HepG2 (cell line): ENCODE measurements around the gene MGMT. TPM values are rescaled to one million over a fixed set of nuclear protein-coding genes. Genes with fewer than 3 reads are reported as not detected.

ENCODE experiments used
- ATAC-seq: fragments of 200-7000 bp; cut with Tn5 transposase; 3 replicates; pipeline ENCODE4 v1.9.1; 2020; ENCODE audit warnings: mild to moderate bottlenecking, moderate library complexity
- BruUV-seq: library from RNA; stranded (reverse); fragments of 400-500 nt; replicated peaks from 2 replicates; lab custom pipeline; 2021; lab: Mats Ljungman, UMichigan
- CTCF ChIA-PET: fragments of 300-600 bp; formaldehyde crosslinking; extraction: SDS; loops from one replicate; lab custom pipeline; 2021; ENCODE audit warnings: low total read pairs, inconsistent platforms, low intra/inter-chr PET ratio; lab: Yijun Ruan, JAX
- POLR2A ChIA-PET: fragments of 350-600 bp; sonication (Branson Sonifier 250); formaldehyde crosslinking; loops from one replicate; lab custom pipeline; 2020; ENCODE audit warnings: antibody characterized with exemption, inconsistent platforms; lab: Yijun Ruan, JAX
- DNase-seq: peaks from one replicate; pipeline ENCODE4 v3.0.0-alpha.2; 2015; ENCODE audit warnings: low spot score
- FAIRE-seq: peaks from 3 replicates; lab custom pipeline; 2011; peaks lifted over from hg19 to GRCh38; lab: Jason Lieb, UNC
- H2AFZ ChIP-seq: one replicate; pipeline ENCODE4 v1.6.1; 2011; ENCODE audit warnings: low read length, inconsistent platforms
- H3K27ac ChIP-seq: fragments of 300-600 bp; 3 replicates; pipeline ENCODE4 v1.8.0; 2011; ENCODE audit warnings: mixed run types, mild to moderate bottlenecking, mixed read lengths, low read length, inconsistent platforms; ENCODE audit not compliant: insufficient read depth; ENCODE audit errors: extremely low read length
- H3K27me3 ChIP-seq, 2 experiments: fragments of 200-600 bp in 1 of 2; 2 replicates in 1 of 2; 3 replicates in 1 of 2; pipeline versions ENCODE4 v1.6.0 to v1.8.0; 2011; ENCODE audit warnings: low read length in 2 of 2, mild to moderate bottlenecking in 2 of 2, moderate library complexity in 2 of 2, inconsistent platforms in 1 of 2; ENCODE audit not compliant: insufficient read depth in 2 of 2, control insufficient read depth in 1 of 2
- H3K36me3 ChIP-seq, 2 experiments: fragments of 200-600 bp in 1 of 2; replicated peaks in 1 of 2; 2 replicates in 1 of 2; 3 replicates in 1 of 2; pipeline versions ENCODE4 v1.5.1 to v1.8.0; 2011; ENCODE audit warnings: low read length in 2 of 2, inconsistent platforms in 1 of 2; ENCODE audit not compliant: insufficient read depth in 2 of 2, control insufficient read depth in 1 of 2
- H3K4me1 ChIP-seq: 2 replicates; pipeline ENCODE4 v1.5.1; 2012; ENCODE audit warnings: low read length, inconsistent platforms; ENCODE audit not compliant: insufficient read depth
- H3K4me2 ChIP-seq: 2 replicates; pipeline ENCODE4 v1.6.0; 2011; ENCODE audit warnings: low read depth, low read length, inconsistent platforms
- H3K4me3 ChIP-seq, 3 experiments: fragments of 200-600 bp in 1 of 3; sonication (generic), shearing (Covaris generic) in 1 of 3; replicated peaks in 1 of 3; 2 replicates each; pipeline ENCODE4 v1.5.1; 2011 to 2016; ENCODE audit warnings: low read length in 3 of 3, inconsistent platforms in 2 of 3, low read depth in 2 of 3, mild to moderate bottlenecking in 2 of 3, control low read depth in 1 of 3, mixed read lengths in 1 of 3; ENCODE audit not compliant: insufficient read depth in 1 of 3
- H3K79me2 ChIP-seq: one replicate; pipeline ENCODE4 v1.6.1; 2011; ENCODE audit warnings: low read length, inconsistent platforms; ENCODE audit not compliant: insufficient read depth
- H3K9ac ChIP-seq: 2 replicates; pipeline ENCODE4 v1.6.0; 2011; ENCODE audit warnings: mild to moderate bottlenecking, low read depth, low read length, inconsistent platforms; ENCODE audit not compliant: insufficient read depth
- H3K9me3 ChIP-seq: 2 replicates; pipeline ENCODE4 v1.5.1; 2012; ENCODE audit warnings: mild to moderate bottlenecking, low read length
- H4K20me1 ChIP-seq: 2 replicates; pipeline ENCODE4 v1.6.0; 2011; ENCODE audit warnings: inconsistent platforms, mild to moderate bottlenecking, low read length, moderate library complexity; ENCODE audit not compliant: insufficient read depth
- AHR ChIP-seq: IDR thresholded peaks from 2 replicates; pipeline ENCODE4 v1.6.1; 2018; ENCODE audit warnings: missing genetic modification reagents, missing compliant biosample characterization
- CEBPG ChIP-seq: IDR thresholded peaks from 2 replicates; pipeline ENCODE4 v1.6.1; 2016
- EEA1 ChIP-seq: sonication (generic); formaldehyde crosslinking; IDR thresholded peaks from 2 replicates; pipeline ENCODE4 v1.5.1; 2020; ENCODE audit warnings: mild to moderate bottlenecking, missing genetic modification reagents, borderline replicate concordance
- IRX3 ChIP-seq: sonication (generic); formaldehyde crosslinking; IDR thresholded peaks from 2 replicates; pipeline ENCODE4 v1.8.1; 2023; ENCODE audit warnings: mild to moderate bottlenecking, low read depth, missing genetic modification reagents, borderline replicate concordance
- SNRNP70 ChIP-seq: fragments of 200-400 bp; formaldehyde crosslinking; IDR thresholded peaks from 2 replicates; pipeline ENCODE4 v1.6.1; 2017; ENCODE audit warnings: mild to moderate bottlenecking, low read depth, low read length, moderate library complexity
- ZNF350 ChIP-seq: sonication (generic); formaldehyde crosslinking; IDR thresholded peaks from 2 replicates; pipeline ENCODE4 v1.4.0; 2020; ENCODE audit warnings: mild to moderate bottlenecking, low read depth, missing genetic modification reagents, borderline replicate concordance
- ZNF430 ChIP-seq: sonication (generic); formaldehyde crosslinking; IDR thresholded peaks from 2 replicates; pipeline ENCODE4 v1.9.0; 2021; ENCODE audit warnings: mild to moderate bottlenecking, missing genetic modification reagents
- ZNF547 ChIP-seq: sonication (generic); formaldehyde crosslinking; IDR thresholded peaks from 2 replicates; pipeline ENCODE4 v1.5.1; 2020; ENCODE audit warnings: mild to moderate bottlenecking, missing genetic modification reagents
- WGBS: methylation state at CpG from one replicate; pipeline ENCODE4 v1.1.6; 2017; ENCODE audit warnings: low lambda C conversion rate; 5-methylcytosine and 5-hydroxymethylcytosine counted together
- in situ Hi-C: cut with HindIII; loops from 2 replicates; pipeline ENCODE4 v1.10.0; 2017; ENCODE audit warnings: low pct_unique_long_range_greater_than_20kb; ENCODE audit not compliant: extremely low pct_ligation_motif_present
- intact Hi-C: fragments of 100-400 bp; cut with micrococcal nuclease; formaldehyde crosslinking; loops from one replicate; pipeline ENCODE4 v1.10.0; 2022; ENCODE audit not compliant: unreplicated experiment
- polyA plus RNA-seq, 8 experiments: library from polyadenylated mRNA; depleted of rRNA in 3 of 8; stranded (reverse) in 7 of 8; unstranded in 1 of 8; fragments of >200 nt; fragmentation: Illumina TruSeq in 4 of 8; extraction: Trizol in 4 of 8; gene quantifications; 2 replicates each; pipeline versions ENCODE4 v1.2.1 to v1.2.3, GENCODE V29; 2011 to 2016; ENCODE audit warnings: low read depth in 4 of 8, missing spikeins in 1 of 8, mixed read lengths in 1 of 8; ENCODE audit not compliant: insufficient read depth in 1 of 8
- total RNA-seq, 5 experiments: library from RNA; depleted of rRNA; stranded (reverse); fragments of >200 nt; fragmentation: Illumina TruSeq; extraction: Trizol; gene quantifications; 2 replicates each; pipeline ENCODE4 v1.2.3, GENCODE V29; 2016; ENCODE audit warnings: low read depth in 1 of 5
- TF ChIP-seq, protein P1 (sequence below): sonication (generic); formaldehyde crosslinking; IDR thresholded peaks from 2 replicates; pipeline ENCODE4 v1.4.0; 2020; ENCODE audit warnings: missing genetic modification reagents
- TF ChIP-seq, protein P2 (sequence below): sonication (generic); formaldehyde crosslinking; IDR thresholded peaks from 2 replicates; pipeline ENCODE4 v1.8.0; 2022; ENCODE audit warnings: missing genetic modification reagents, mild to moderate bottlenecking, inconsistent platforms, borderline replicate concordance
- TF ChIP-seq, protein P3 (sequence below), 2 experiments: sonication (generic) in 1 of 2; formaldehyde crosslinking in 1 of 2; IDR thresholded peaks; 2 replicates each; pipeline versions ENCODE4 v1.4.0 to v1.6.1; 2018 to 2020; ENCODE audit warnings: missing genetic modification reagents in 2 of 2, borderline replicate concordance in 1 of 2, low read depth in 1 of 2, mild to moderate bottlenecking in 1 of 2, missing biosample characterization in 1 of 2

MGMT gene
- total and polyA plus RNA-seq, 2 of the 13 experiments (the other 11 are each of a cell fraction or from before 2014, with no cell fraction given) = 12.0 to 19.5 TPM

DNA sequence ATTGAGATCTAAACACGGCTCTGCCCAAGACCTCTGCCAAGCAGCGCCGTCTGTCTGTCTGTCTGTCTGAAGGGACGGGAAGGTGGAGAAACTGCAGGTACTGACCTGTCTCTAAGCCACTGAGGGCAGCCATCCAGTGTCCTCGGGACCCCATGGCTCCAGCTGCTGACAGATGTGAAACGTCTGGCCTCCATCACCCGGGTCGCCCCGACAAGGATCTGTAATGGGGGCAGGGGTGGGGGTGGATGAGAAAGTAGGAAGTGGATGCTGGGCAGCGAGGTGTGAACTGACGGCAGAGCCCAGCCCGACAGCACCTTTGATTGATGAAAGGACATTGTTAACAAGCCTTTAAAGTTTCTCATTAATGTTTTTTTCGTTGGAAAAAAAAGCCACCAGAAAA is 304.0 kb downstream of the MGMT start:
- intact Hi-C loops (no loop called here), in situ Hi-C loops (no loop called here)
- Histone ChIP-seq H2AFZ (no peak overlapping the region), H3K4me2 (no peak overlapping the region), H3K4me1 (no peaks in the 10 kb centered on the region), H3K36me3 (no peaks in the 10 kb centered on the region), H3K27ac (no peak overlapping the region), H3K9ac (no peak overlapping the region), H3K4me3 (no peak overlapping the region), H3K9me3 (no peaks in the 10 kb centered on the region), H3K79me2 (no peaks in the 10 kb centered on the region), H4K20me1 (no peaks in the 10 kb centered on the region), H3K27me3 (no peaks in the 10 kb centered on the region)
- FAIRE-seq (no peak), ATAC-seq (no peak), DNase-seq (no peak)
- CTCF ChIA-PET = no interaction called here
- POLR2A ChIA-PET = no interaction called here
- BruUV-seq = no TSS peak
- 77% methylated on average over 13 of the region's 13 CpGs for WGBS
- TF ChIP-seq ZNF350 (CRISPR knock-in tag) (no peak), AHR (CRISPR knock-in tag) (no peak), SNRNP70 (no peak), EEA1 (CRISPR knock-in tag) (no peak), ZNF430 (no peak), CEBPG (no peak), ZNF547 (no peak), IRX3 (CRISPR knock-in tag) (no peak)
- TF ChIP-seq, protein P1, sequence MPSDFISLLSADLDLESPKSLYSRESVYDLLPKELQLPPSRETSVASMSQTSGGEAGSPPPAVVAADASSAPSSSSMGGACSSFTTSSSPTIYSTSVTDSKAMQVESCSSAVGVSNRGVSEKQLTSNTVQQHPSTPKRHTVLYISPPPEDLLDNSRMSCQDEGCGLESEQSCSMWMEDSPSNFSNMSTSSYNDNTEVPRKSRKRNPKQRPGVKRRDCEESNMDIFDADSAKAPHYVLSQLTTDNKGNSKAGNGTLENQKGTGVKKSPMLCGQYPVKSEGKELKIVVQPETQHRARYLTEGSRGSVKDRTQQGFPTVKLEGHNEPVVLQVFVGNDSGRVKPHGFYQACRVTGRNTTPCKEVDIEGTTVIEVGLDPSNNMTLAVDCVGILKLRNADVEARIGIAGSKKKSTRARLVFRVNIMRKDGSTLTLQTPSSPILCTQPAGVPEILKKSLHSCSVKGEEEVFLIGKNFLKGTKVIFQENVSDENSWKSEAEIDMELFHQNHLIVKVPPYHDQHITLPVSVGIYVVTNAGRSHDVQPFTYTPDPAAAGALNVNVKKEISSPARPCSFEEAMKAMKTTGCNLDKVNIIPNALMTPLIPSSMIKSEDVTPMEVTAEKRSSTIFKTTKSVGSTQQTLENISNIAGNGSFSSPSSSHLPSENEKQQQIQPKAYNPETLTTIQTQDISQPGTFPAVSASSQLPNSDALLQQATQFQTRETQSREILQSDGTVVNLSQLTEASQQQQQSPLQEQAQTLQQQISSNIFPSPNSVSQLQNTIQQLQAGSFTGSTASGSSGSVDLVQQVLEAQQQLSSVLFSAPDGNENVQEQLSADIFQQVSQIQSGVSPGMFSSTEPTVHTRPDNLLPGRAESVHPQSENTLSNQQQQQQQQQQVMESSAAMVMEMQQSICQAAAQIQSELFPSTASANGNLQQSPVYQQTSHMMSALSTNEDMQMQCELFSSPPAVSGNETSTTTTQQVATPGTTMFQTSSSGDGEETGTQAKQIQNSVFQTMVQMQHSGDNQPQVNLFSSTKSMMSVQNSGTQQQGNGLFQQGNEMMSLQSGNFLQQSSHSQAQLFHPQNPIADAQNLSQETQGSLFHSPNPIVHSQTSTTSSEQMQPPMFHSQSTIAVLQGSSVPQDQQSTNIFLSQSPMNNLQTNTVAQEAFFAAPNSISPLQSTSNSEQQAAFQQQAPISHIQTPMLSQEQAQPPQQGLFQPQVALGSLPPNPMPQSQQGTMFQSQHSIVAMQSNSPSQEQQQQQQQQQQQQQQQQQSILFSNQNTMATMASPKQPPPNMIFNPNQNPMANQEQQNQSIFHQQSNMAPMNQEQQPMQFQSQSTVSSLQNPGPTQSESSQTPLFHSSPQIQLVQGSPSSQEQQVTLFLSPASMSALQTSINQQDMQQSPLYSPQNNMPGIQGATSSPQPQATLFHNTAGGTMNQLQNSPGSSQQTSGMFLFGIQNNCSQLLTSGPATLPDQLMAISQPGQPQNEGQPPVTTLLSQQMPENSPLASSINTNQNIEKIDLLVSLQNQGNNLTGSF (CRISPR knock-in tag) = no peak
- TF ChIP-seq, protein P2, sequence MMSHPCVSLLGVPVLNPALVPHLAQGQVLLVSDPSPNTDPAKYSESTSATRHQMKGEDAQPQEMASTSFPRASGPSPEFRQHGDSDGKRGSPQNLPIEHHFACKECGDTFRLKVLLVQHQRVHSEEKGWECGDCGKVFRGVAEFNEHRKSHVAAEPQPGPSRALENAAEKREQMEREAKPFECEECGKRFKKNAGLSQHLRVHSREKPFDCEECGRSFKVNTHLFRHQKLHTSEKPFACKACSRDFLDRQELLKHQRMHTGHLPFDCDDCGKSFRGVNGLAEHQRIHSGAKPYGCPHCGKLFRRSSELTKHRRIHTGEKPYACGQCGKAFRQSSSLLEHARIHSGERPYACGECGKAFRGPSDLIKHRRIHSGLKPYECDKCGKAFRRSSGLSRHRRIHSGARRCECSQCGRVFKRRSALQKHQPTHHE (CRISPR knock-in tag) = no peak
- TF ChIP-seq, protein P3, sequence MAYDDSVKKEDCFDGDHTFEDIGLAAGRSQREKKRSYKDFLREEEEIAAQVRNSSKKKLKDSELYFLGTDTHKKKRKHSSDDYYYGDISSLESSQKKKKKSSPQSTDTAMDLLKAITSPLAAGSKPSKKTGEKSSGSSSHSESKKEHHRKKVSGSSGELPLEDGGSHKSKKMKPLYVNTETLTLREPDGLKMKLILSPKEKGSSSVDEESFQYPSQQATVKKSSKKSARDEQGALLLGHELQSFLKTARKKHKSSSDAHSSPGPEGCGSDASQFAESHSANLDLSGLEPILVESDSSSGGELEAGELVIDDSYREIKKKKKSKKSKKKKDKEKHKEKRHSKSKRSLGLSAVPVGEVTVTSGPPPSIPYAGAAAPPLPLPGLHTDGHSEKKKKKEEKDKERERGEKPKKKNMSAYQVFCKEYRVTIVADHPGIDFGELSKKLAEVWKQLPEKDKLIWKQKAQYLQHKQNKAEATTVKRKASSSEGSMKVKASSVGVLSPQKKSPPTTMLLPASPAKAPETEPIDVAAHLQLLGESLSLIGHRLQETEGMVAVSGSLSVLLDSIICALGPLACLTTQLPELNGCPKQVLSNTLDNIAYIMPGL (CRISPR knock-in tag; IDR thresholded peaks at IDR 0.05; ENCODE audit: borderline replicate concordance in 1 of 2, low read depth in 1 of 2) = no peak
